Epidermal melanocyte (primary cell): ENCODE data around the gene TGM5.
"Not testable (repeated sequence)": the region's sequence is repeated elsewhere in the genome, so short reads cannot be mapped to it uniquely, and the experiment has no call there.

ENCODE experiments used
- DNase-seq: peaks from one replicate; pipeline ENCODE4 v3.0.0; 2011; ENCODE audit warnings: low spot score; ENCODE audit not compliant: insufficient read length

TGM5 gene

DNA sequence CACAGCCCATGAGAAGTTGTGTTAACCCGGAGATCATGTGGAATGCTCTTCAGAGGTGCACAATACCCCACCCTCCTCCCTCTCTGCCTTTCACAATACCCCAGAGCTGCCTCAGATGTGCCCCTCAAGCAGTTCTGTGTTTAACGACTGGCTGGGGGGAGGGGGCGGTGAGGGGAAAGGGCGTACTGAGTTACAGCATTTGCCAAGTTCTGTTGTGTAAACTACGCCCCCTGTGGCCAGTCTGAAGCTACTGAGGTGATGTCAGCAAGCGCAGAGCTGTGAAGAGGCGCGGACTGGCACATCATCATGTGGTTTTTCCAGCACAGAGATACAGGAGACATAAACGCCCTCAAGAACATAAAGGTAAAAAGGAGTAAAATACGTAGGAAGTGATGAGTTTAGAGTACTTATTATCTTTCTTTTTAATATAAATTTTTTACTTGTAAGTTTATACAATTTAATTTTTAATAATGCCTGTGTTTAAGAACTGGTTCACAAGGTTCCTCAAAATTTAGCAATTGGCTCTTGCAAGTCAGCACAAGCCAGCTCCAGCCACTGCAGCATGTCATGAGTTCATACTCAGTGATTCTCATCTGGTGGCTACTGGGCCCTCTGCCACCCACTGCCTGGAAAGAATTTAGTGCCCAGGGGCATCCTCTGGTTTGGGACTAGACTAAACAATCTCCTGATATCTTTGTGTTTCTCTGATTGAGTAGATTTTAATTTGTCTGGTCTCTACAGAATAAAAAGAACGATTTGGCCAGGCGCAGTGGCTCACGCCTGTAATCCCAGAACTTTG lies 47.6 kb downstream of the TGM5 start:
- peak; percentile 71 for DNase-seq

- no peak for DNase-seq
Measured at GRCh38 chr15:43215961-43216360, 50.8 kb downstream of the TGM5 start.

DNA sequence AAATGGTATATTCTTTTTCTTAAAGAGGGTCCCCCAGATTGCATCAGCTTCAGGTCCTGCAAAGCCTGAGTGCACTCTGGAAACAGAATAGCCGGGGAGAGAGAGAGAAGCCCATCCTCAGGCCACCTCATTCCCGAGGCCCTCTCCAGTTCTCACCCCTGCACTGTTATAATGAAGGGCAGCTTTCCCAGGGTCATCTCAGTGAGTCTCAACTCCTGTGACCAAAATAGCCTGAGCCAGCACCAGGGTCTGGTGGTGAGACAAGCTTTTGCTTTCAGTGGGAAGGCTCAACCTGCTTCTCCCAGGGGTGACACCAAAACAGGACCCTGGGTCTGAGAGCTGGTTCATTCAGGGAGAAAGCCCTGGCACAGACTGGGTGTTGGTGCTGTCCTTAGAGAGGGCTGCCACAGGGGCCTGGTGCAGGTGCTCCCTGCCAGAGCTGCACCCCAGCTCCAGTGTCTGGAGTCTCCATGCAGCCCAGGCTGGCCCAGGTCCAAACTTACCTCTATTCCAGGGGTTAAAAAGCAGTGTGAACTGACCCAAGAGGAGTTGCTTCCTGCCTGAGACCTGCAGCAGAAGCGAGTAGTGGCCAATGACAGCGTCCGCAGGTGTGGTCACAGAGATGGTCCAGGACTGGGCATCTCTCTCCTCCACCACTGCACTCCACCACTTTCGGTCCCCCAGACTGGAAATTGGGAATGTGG lies 52.0 kb downstream of the TGM5 start:
- no peak for DNase-seq

DNA sequence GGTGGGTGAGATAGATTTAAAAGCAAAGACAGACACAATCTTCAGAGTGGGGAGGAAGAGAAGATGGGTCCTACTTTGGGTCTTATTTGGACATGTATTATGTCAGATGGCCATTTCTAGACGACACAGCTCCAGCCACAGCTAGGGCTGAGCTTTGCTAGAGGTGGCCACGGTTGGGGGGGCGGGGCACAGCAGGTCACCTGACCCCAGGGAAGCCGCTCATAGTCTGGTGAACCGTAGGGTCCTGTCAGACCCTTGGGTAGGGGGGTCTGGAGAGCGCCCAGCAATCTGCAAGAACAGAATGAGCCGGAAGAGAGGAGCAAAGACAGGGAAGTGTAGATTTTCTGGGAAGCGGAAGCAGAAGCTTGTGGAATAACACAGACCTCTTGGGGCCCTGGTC lies 52.6 kb downstream of the TGM5 start:
- DNase-seq, result no peak

DNA sequence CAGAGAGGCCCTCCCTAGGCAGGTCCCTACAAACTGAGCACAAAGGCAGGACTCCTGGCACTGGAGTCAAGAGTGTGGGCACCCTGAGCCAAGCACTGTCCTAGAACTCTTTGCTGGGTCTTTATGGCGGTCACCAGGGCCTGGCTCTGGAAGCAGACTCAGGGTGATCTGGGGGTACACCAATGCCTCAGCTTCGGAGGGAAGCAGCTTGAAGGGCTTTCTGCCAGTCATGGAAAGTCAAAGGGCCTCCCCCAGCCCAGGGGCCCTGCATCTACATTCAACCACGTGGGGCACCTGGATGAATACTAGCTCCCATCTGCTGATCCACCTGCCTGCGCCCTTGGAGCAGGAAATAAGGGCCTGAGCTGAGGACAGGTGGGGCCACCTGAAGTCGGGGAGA lies 53.3 kb downstream of the TGM5 start:
- DNase-seq, result no peak

GRCh38 chr15:43212951-43213350 lies 53.8 kb downstream of the TGM5 start:
- no peak for DNase-seq

DNA sequence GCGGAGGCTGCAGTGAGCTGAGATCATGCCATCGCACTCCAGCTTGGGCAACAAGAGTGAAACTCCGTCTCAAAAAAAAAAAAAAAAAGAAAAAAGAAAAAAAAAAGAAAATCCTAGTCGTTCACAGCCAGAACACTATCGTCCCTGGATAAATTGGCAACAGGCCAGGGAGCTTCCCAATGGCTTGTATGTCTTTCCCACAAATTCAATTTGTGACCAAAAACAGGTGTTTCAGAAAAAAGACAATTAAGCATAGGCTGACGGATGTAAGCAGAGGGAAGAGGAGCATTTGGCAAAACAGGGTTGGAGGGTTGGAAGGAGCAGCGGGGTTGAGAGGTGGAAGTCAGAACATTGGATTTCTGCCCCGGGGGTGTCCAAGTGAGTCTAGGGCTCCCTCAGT lies 54.4 kb downstream of the TGM5 start:
- no peak for DNase-seq

DNA sequence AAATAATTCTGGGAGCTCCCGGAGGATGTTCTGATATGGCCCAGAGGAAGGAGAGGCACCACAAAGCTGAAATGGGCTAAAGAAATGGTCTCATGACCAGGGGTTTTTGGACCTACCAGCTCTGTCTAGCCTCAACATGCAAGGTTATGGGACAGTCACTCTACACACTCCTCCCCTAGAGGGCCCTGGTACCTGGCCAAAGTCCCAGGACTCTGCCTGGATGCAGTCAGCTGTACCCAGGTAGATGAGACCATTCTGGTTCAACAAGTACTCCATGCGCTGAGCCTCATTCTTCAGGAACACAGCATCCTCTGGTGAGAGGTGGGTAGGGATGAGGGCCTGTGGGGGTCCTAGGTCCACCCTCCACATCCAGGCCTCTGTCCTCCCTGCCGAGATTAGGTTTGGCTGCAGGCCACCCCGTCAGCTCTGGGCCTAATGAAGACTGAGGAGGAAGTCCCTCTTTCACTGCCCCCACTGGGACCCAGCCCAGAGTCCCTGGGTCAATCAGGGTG lies 55.4 kb downstream of the TGM5 start:
- DNase-seq, result no peak

- DNase-seq, result no peak
Measured at GRCh38 chr15:43210807-43211206, 55.9 kb downstream of the TGM5 start.

DNA sequence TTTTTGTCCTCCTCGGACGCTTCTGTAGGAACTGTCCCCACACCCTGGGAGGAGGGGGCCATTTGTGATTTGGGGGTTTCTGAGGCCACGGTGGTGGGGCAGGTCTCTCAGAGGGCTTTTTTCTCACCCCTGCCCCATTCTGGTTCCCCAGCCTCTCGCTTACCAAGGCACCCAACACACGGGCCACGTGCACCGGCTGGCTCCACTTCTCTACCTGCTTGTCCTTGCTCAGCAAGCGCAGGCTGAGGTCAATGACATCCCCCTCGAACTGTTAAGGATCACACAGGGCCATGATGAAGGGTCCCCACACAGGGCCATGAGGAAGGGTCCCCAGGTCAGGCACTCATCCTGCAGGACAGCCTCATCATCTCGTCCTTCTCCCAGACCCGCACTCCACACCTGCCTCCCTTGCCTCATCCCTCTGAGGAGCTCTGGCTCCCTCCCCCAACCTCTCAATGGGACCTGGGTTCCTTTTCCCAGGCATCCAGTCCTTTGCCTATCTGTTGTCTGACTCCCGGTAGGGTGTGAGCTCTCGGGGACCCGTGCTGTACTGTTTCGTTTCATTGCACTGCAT lies 56.5 kb downstream of the TGM5 start:
- DNase-seq, result no peak

DNA sequence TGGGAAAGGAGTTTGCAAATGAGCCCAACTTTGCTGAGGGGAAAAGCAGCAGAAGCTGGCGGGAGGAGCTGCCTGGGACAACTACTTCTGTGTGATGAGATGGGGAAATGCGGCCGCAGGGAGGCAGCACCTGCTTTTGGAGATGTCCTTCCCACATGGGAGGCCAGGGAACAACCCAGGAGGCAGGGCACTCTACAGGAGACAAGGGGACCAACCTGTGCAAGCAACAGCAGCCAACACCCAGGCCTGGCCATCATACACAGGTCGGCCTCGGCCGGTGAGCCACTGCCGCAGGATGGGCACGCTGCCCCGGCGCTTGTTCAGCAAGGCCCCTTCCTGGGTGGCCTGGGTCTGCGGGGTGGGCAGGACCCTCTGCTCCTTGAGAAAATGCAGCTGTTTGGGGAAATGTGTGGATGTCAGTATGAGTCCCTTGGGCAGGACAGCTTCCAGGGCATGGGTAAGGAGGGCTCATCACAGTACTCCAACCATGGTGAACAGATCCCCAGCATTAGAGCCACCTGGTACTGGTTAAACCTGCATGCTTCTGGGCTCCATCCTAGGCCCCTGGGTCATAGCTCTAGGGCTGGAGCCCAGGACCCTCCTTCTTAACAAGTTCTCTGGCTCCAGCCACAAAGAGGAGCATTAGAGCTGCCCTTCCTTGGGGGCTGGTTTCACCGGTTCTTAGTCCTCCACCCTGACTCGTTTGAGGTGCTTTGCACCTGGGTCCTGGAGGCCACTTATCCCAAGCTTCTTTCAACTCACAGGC lies 57.5 kb downstream of the TGM5 start:
- DNase-seq, result no peak

DNA sequence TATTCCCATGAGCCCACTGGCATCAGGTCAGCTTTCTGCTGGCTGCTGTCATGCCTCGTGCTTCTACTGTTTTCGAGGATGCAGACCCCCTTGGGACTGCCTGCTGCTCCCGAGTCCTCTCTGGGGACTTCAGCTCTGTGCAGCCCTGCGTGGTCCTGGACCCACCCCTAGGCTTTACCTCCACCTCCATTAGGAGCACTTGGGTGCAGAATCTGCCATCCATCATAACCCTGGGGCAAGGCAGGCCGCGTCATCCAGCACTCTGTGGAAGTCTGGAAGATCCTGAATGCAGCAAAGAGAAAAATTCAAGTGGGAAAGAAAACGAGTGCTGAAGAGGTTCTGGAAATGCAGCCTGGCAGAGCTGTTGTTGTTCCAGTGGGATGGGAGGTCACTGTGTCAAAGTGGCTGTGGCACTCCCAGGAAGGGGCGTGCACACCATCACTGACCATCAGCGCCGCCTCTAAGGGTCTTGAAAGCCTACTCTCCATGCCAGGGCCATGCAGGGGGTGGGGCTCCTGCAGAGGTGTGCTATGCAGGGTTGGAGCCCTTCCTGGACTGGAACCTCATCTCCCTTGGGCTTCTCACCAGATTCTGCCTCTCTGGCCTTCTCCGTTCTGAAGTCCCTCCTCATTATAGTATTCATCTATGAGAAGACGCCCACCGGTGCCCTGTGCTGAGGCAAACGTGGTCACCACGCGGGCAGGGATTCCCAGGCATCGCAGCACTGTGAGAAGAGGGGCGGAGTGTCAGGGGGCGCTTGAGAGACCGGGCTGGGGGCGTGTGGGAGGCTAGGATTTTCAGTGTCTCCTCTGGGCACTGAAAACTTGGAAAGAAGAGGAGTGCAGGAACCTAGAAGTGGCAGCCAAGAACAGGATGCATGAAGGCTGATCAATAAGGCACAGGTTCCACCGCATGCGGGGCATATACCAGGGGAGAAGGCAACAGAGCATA lies 58.4 kb downstream of the TGM5 start:
- no peak for DNase-seq

- DNase-seq, result no peak
Measured at GRCh38 chr15:43207024-43207423, 59.7 kb downstream of the TGM5 start.

- DNase-seq, result no peak
Measured at GRCh38 chr15:43206054-43206453, 60.7 kb downstream of the TGM5 start.

GRCh38 chr15:43204016-43204901 lies 62.5 kb downstream of the TGM5 start:
- peak; percentile 34 for DNase-seq

- no peak for DNase-seq
Measured at GRCh38 chr15:43199945-43200488, 66.7 kb downstream of the TGM5 start.

DNA sequence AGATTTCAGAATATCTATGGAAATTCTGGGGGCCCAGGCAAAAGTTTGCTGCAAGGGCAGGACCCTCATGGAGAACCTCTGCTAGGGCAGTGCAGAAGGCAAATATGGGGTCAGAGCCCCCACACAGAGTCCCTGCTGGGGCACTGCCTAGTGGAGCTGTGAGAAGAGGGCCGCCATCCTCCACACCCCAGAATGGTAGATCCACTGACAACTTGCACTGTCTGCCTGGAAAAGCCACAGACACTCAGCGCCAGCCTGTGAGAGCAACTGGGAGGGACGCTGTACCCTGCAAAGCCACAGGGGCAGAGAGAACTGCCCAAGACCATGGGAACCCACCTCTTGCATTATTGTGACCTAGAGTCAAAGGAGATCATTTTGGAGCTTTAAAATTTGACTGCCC lies 67.7 kb downstream of the TGM5 start:
- DNase-seq, result no peak

DNA sequence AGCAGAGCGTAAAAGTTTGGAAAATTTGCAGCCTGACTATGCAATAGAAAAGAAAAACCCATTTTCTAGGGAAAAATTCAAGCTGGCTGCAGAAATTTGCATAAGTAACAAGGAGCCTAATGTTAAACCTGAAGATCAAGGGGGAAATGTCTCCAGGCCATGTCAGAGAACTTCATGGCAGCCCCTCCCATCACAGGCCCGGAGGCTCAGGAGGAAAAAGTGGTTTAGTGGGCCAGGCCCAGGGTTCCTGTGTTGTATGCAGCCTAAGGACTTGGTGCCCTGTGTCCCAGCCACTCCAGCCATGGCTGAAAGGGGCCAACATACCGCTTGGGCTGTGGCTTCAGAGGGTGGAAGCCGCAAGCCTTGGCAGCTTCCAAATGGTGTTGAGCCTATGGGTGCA lies 68.2 kb downstream of the TGM5 start:
- DNase-seq, result not testable (repeated sequence)

DNA sequence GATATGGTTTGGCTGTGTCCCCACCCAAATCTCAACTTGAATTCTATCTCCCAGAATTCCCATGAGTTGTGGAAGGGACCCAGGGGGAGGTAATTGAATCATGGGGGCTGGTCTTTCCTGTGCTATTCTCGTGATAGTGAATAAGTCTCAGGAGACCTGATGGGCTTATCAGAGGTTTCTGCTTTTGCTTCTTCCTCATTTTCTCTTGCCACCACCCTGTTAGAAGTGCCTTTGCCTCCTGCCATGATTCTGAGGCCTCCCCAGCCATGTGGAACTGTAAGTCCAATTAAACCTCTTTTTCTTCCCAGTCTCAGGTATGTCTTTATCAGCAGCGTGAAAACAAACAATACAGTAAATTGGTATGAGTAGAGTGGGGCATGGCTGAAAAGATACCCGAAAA lies 69.0 kb downstream of the TGM5 start:
- DNase-seq, result not testable (repeated sequence)
